B cell (primary cell): ENCODE measurements around the gene SLC3A2. TPM values are rescaled to one million over a fixed set of nuclear protein-coding genes. Genes with fewer than 3 reads are reported as not detected.

Experiments used
- ATAC-seq: fragments of 200-7000 bp; cut with Tn5 transposase; one replicate; pipeline ENCODE4 v1.10.0; 2021; ENCODE audit warnings: low read depth, mild to moderate bottlenecking, moderate number of reproducible peaks, moderate library complexity
- CTCF ChIA-PET: fragments of 350-600 bp; sonication (Branson Sonifier 250); formaldehyde crosslinking; loops from one replicate; lab custom pipeline; 2021; ENCODE audit warnings: antibody characterized with exemption, inconsistent platforms; lab: Charles Lee
- POLR2A ChIA-PET: fragments of 350-600 bp; sonication (Branson Sonifier 250); formaldehyde crosslinking; loops from one replicate; lab custom pipeline; 2021; ENCODE audit warnings: antibody characterized with exemption; lab: Charles Lee
- DNase-seq: peaks from one replicate; pipeline ENCODE4 v3.0.0; 2013
- H2AFZ ChIP-seq: 2 replicates; pipeline ENCODE4 v1.6.1; 2012; ENCODE audit warnings: mild to moderate bottlenecking, low read depth, low read length; ENCODE audit not compliant: insufficient read depth, poor library complexity, severe bottlenecking
- H3K27ac ChIP-seq, 2 donors: 1 replicate in 1 of 2; 2 replicates in 1 of 2; pipeline ENCODE4 v1.5.1; 2012 to 2013; ENCODE audit warnings: low read length in 2 of 2, mild to moderate bottlenecking in 2 of 2, moderate library complexity in 1 of 2
- H3K27me3 ChIP-seq, 4 experiments: fragments of 200-600 bp in 1 of 4; sonication (generic) in 1 of 4; replicated peaks in 1 of 4; 1 replicate in 2 of 4; 2 replicates in 2 of 4; pipeline versions ENCODE4 v1.6.1 to v1.7.0; 2013 to 2016; ENCODE audit warnings: low read length in 3 of 4, mild to moderate bottlenecking in 2 of 4, mixed read lengths in 1 of 4, moderate library complexity in 1 of 4; ENCODE audit not compliant: insufficient read depth in 4 of 4, control insufficient read depth in 3 of 4; ENCODE audit errors: control extremely low read depth in 1 of 4
- H3K36me3 ChIP-seq, 2 experiments: replicated peaks in 1 of 2; 1 replicate in 1 of 2; 2 replicates in 1 of 2; pipeline versions ENCODE4 v1.6.1 to v1.7.1; 2013; ENCODE audit warnings: low read length in 1 of 2; ENCODE audit not compliant: insufficient read depth in 2 of 2, control insufficient read depth in 1 of 2; ENCODE audit errors: control extremely low read depth in 1 of 2, extremely low read depth in 1 of 2
- H3K4me1 ChIP-seq, 2 donors: fragments of 200-600 bp in 1 of 2; sonication (generic) in 1 of 2; 1 replicate in 1 of 2; 2 replicates in 1 of 2; pipeline versions ENCODE4 v1.5.1 to v1.6.1; 2013 to 2017; ENCODE audit warnings: low read length in 2 of 2; ENCODE audit not compliant: control insufficient read depth in 2 of 2, insufficient read depth in 2 of 2
- H3K4me2 ChIP-seq: replicated peaks from 2 replicates; pipeline ENCODE3; 2012; ENCODE audit warnings: mild to moderate bottlenecking, low read depth, low read length; ENCODE audit not compliant: poor library complexity, severe bottlenecking
- H3K4me3 ChIP-seq, 5 experiments: fragments of 200-600 bp in 1 of 5; sonication (generic) in 1 of 5; 1 replicate in 3 of 5; 2 replicates in 2 of 5; pipeline versions ENCODE4 v1.5.1 to v1.7.0; 2011 to 2016; ENCODE audit warnings: low read length in 4 of 5, mild to moderate bottlenecking in 4 of 5, low read depth in 2 of 5, control low read depth in 1 of 5, moderate library complexity in 1 of 5; ENCODE audit not compliant: insufficient read depth in 1 of 5; ENCODE audit errors: control extremely low read depth in 1 of 5, extremely low read depth in 1 of 5
- H3K79me2 ChIP-seq: fragments of 200-600 bp; sonication (generic); one replicate; pipeline ENCODE4 v1.6.0; 2016; ENCODE audit warnings: low read length; ENCODE audit not compliant: control insufficient read depth, insufficient read depth
- H3K9ac ChIP-seq: fragments of 200-600 bp; sonication (generic); 2 replicates; pipeline ENCODE4 v1.6.1; 2017; ENCODE audit warnings: mild to moderate bottlenecking, low read length, moderate library complexity
- H3K9me3 ChIP-seq, 3 donors: one replicate each; pipeline versions ENCODE4 v1.6.1 to v1.7.1; 2013; ENCODE audit warnings: low read length in 2 of 3; ENCODE audit not compliant: control insufficient read depth in 2 of 3, insufficient read depth in 1 of 3; ENCODE audit errors: control extremely low read depth in 1 of 3
- H4K20me1 ChIP-seq: 2 replicates; pipeline ENCODE4 v1.6.0; 2012; ENCODE audit warnings: mild to moderate bottlenecking, low read length; ENCODE audit not compliant: insufficient read depth, control insufficient read depth, poor library complexity, severe bottlenecking
- H3K27ac Mint-ChIP-seq: one replicate; pipeline ENCODE4 v1.8.0; 2021; ENCODE audit warnings: mixed read lengths
- H3K27me3 Mint-ChIP-seq: one replicate; pipeline ENCODE4 v1.8.0; 2021; ENCODE audit warnings: mixed read lengths
- H3K4me1 Mint-ChIP-seq: one replicate; pipeline ENCODE4 v1.8.0; 2021; ENCODE audit warnings: mixed read lengths
- H3K4me3 Mint-ChIP-seq: one replicate; pipeline ENCODE4 v1.8.0; 2021; ENCODE audit warnings: mixed read lengths
- H3K9me3 Mint-ChIP-seq: one replicate; pipeline ENCODE4 v1.8.0; 2022; ENCODE audit warnings: mixed read lengths; ENCODE audit not compliant: insufficient read depth
- CTCF ChIP-seq: fragments of 200-600 bp; IDR thresholded peaks from one replicate; pipeline ENCODE4 v1.8.0; 2022; ENCODE audit warnings: antibody characterized with exemption, mild to moderate bottlenecking
- EZH2 ChIP-seq: IDR thresholded peaks from 2 replicates; pipeline ENCODE4 v1.6.1; 2012; ENCODE audit warnings: borderline replicate concordance, low read depth, mild to moderate bottlenecking, moderate library complexity, low read length; ENCODE audit not compliant: insufficient read depth, poor library complexity, severe bottlenecking
- WGBS: methylation state at CpG from one replicate; pipeline ENCODE4 v1.1.5; 2013; ENCODE audit warnings: missing lambda C conversion rate; ENCODE audit not compliant: insufficient coverage; 5-methylcytosine and 5-hydroxymethylcytosine counted together
- intact Hi-C: fragments of 100-400 bp; cut with micrococcal nuclease; formaldehyde crosslinking; loops from one replicate; pipeline ENCODE4 v1.10.0; 2022
- polyA plus RNA-seq: library from polyadenylated mRNA; depleted of rRNA; stranded (reverse); fragments of >200 nt; gene quantifications from 2 replicates; pipeline ENCODE4 v1.2.3, GENCODE V29; 2012
- total RNA-seq, 2 donors: library from RNA; stranded (reverse); fragments of 120-200 nt in 1 of 2; gene quantifications; 1 replicate in 1 of 2; 2 replicates in 1 of 2; pipeline versions ENCODE4 v1.2.3 to v1.2.4, GENCODE V29; 2013 to 2022

Gene SLC3A2
- total and polyA plus RNA-seq, 2 donors (not counting 1 experiment from before 2014, with no cell fraction given): 92.0 to 148 TPM

- Histone ChIP-seq H3K4me3 (no peak overlapping the region), H3K79me2 (no peaks in the 10 kb centered on the region), H4K20me1 (no peaks in the 10 kb centered on the region), H3K9ac (no peak overlapping the region), H3K4me2 (peak overlapping the region; percentile 88), H2AFZ (no peak overlapping the region), H3K9me3 (peaks cover 0 to 28% (median 0%) of the 10 kb centered on the region in 3 donors), H3K27ac (no peak overlapping the region), H3K27me3 (peaks cover 0 to 64% (median 38%) of the 10 kb centered on the region in 4 experiments), H3K4me1 (peaks cover 39 to 41% of the 10 kb centered on the region in 2 donors), H3K36me3 (no peaks in the 10 kb centered on the region)
- 33% methylated on average over 10 of the region's 24 CpGs for WGBS
- peaks cover 37% of the 10 kb centered on the region for H3K4me1 Mint-ChIP-seq
- intact Hi-C loops: no loop called here
- POLR2A ChIA-PET: interaction anchor here (0.6 kb wide), 1 partner anchor 35 kb away, joined by 5 read pairs; no protein-coding TSS in a partner anchor
- no peaks in the 10 kb centered on the region for H3K9me3 Mint-ChIP-seq
- no peak for TF ChIP-seq EZH2
- ATAC-seq: no peak
- DNase-seq: peak; percentile 31
- H3K27ac Mint-ChIP-seq: no peak overlapping the region
- peaks cover 66% of the 10 kb centered on the region for H3K27me3 Mint-ChIP-seq
- CTCF ChIA-PET: interaction anchor here (1.6 kb wide), 1 partner anchor 17 kb away, joined by 5 read pairs; no protein-coding TSS in a partner anchor
- H3K4me3 Mint-ChIP-seq: peak overlapping the region; percentile 71
Observed at GRCh38 chr11:62922653-62923431, 42.1 kb downstream of the SLC3A2 start.

- peak; percentile 72 for ATAC-seq
- peak overlapping the region; percentile 88 for H3K4me2 ChIP-seq
- Mint-ChIP-seq H3K4me3 (peak overlapping the region; percentile 72), H3K4me1 (peaks cover 37% of the 10 kb centered on the region), H3K27me3 (peaks cover 69% of the 10 kb centered on the region), H3K27ac (no peak overlapping the region), H3K9me3 (no peaks in the 10 kb centered on the region)
- POLR2A ChIA-PET: interaction anchor here (0.6 to 0.7 kb wide), 3 partner anchors 359 to 1713 kb away, joined by 3 to 10 read pairs (median 6); no protein-coding TSS in a partner anchor
- DNase-seq: peak; percentile 74
- intact Hi-C loops: no loop called here
- 2% methylated on average over 47 of the region's 52 CpGs for WGBS
- H3K4me1 ChIP-seq: peaks cover 39 to 41% of the 10 kb centered on the region in 2 donors
- H4K20me1 ChIP-seq: no peaks in the 10 kb centered on the region
- peak overlapping the region; percentile 52 for H3K9ac ChIP-seq
- peak overlapping the region; percentile 62 for H2AFZ ChIP-seq
- CTCF ChIA-PET: interaction anchor here (0.6 to 1.1 kb wide), 7 partner anchors 14 to 1225 kb away, joined by 3 to 11 read pairs (median 3); partner anchors contain the start of gene HNRNPUL2
- H3K9me3 ChIP-seq: peaks cover 0 to 28% (median 0%) of the 10 kb centered on the region in 3 donors
- H3K27me3 ChIP-seq: peaks cover 0 to 73% (median 41%) of the 10 kb centered on the region in 4 experiments
- H3K36me3 ChIP-seq: no peaks in the 10 kb centered on the region
- H3K79me2 ChIP-seq: no peaks in the 10 kb centered on the region
- H3K27ac ChIP-seq: no peak overlapping the region
- H3K4me3 ChIP-seq: peak overlapping the region in 4 of 5 experiments; percentile 3 to 64 (median 32)
- TF ChIP-seq CTCF (no peak), EZH2 (no peak)
Observed at GRCh38 chr11:62923601-62924411, 43.1 kb downstream of the SLC3A2 start.
